HepG2 (cell line): ENCODE data around the gene ATP7B. TPM values are rescaled to one million over a fixed set of nuclear protein-coding genes. Genes with fewer than 3 reads are reported as not detected.

ENCODE experiments used
- BHLHE40 ChIP-seq: IDR thresholded peaks from 2 replicates; pipeline ENCODE4 v1.6.1; 2011; ENCODE audit warnings: low read length, improper control_type of control experiment
- CHD4 ChIP-seq: fragments of 200-600 bp; sonication (generic); IDR thresholded peaks from 2 replicates; pipeline ENCODE4 v1.7.0; 2017; ENCODE audit warnings: mild to moderate bottlenecking, low read length, borderline replicate concordance
- IRF2 ChIP-seq: IDR thresholded peaks from 2 replicates; pipeline ENCODE4 v1.6.1; 2018; ENCODE audit warnings: missing genetic modification reagents, missing compliant biosample characterization
- JDP2 ChIP-seq: sonication (generic); formaldehyde crosslinking; IDR thresholded peaks from 2 replicates; pipeline ENCODE4 v1.8.1; 2022; ENCODE audit warnings: missing genetic modification reagents, borderline replicate concordance
- KAT2B ChIP-seq: fragments of 150-350 bp; IDR thresholded peaks from 2 replicates; pipeline ENCODE4 v1.6.1; 2014; ENCODE audit warnings: low read depth, low read length, borderline replicate concordance
- MTF2 ChIP-seq: sonication (generic); formaldehyde crosslinking; IDR thresholded peaks from 2 replicates; pipeline ENCODE4 v1.5.0; 2020; ENCODE audit warnings: missing genetic modification reagents, borderline replicate concordance
- NONO ChIP-seq, 2 experiments: fragments of 450-650 bp in 1 of 2; sonication (generic) in 1 of 2; formaldehyde crosslinking in 1 of 2; IDR thresholded peaks in 1 of 2; conservative IDR thresholded peaks in 1 of 2; 2 replicates each; pipeline versions ENCODE4 v1.6.1 to v1.8.0; 2017 to 2022; ENCODE audit warnings: mild to moderate bottlenecking in 1 of 2, missing genetic modification reagents in 1 of 2, moderate library complexity in 1 of 2
- PHF8 ChIP-seq: sonication (generic); formaldehyde crosslinking; IDR thresholded peaks from 2 replicates; pipeline ENCODE4 v1.5.0; 2020; ENCODE audit warnings: missing genetic modification reagents
- SMAD3 ChIP-seq: sonication (generic); formaldehyde crosslinking; IDR thresholded peaks from 2 replicates; pipeline ENCODE4 v1.4.0; 2020; ENCODE audit warnings: missing genetic modification reagents
- SNAI1 ChIP-seq: sonication (generic); formaldehyde crosslinking; IDR thresholded peaks from 2 replicates; pipeline ENCODE4 v1.5.0; 2020; ENCODE audit warnings: mild to moderate bottlenecking, missing genetic modification reagents, borderline replicate concordance
- U2AF2 ChIP-seq: fragments of 200-400 bp; formaldehyde crosslinking; IDR thresholded peaks from 2 replicates; pipeline ENCODE4 v1.6.1; 2017; ENCODE audit warnings: low read depth, mild to moderate bottlenecking, low read length
- ZBTB20 ChIP-seq: sonication (generic); formaldehyde crosslinking; IDR thresholded peaks from 2 replicates; pipeline ENCODE4 v1.8.1; 2023; ENCODE audit warnings: missing genetic modification reagents, low read depth, mild to moderate bottlenecking, borderline replicate concordance
- ZBTB7A ChIP-seq: sonication (generic); formaldehyde crosslinking; IDR thresholded peaks from 2 replicates; pipeline ENCODE4 v1.8.0; 2022; ENCODE audit warnings: mild to moderate bottlenecking, missing genetic modification reagents
- ZFAT ChIP-seq: sonication (generic); formaldehyde crosslinking; conservative IDR thresholded peaks from 2 replicates; pipeline ENCODE4 v1.8.1; 2023; ENCODE audit warnings: missing genetic modification reagents, inconsistent platforms
- ZNF234 ChIP-seq: sonication (generic); formaldehyde crosslinking; conservative IDR thresholded peaks from 2 replicates; pipeline ENCODE4 v1.5.1; 2020; ENCODE audit warnings: mild to moderate bottlenecking, missing genetic modification reagents
- ZNF263 ChIP-seq: sonication (generic); formaldehyde crosslinking; IDR thresholded peaks from 2 replicates; pipeline ENCODE4 v1.4.0; 2020; ENCODE audit warnings: missing genetic modification reagents
- ZNF343 ChIP-seq: sonication (generic); formaldehyde crosslinking; IDR thresholded peaks from 2 replicates; pipeline ENCODE4 v1.4.0; 2020; ENCODE audit warnings: mild to moderate bottlenecking, missing genetic modification reagents
- ZNF441 ChIP-seq: sonication (generic); formaldehyde crosslinking; IDR thresholded peaks from 2 replicates; pipeline ENCODE4 v1.7.0; 2021; ENCODE audit warnings: missing genetic modification reagents, borderline replicate concordance
- ZNF589 ChIP-seq: sonication (generic); formaldehyde crosslinking; conservative IDR thresholded peaks from 2 replicates; pipeline ENCODE4 v1.8.0; 2022; ENCODE audit warnings: mild to moderate bottlenecking, moderate library complexity, missing genetic modification reagents
- ZNF607 ChIP-seq: sonication (generic); formaldehyde crosslinking; IDR thresholded peaks from 2 replicates; pipeline ENCODE4 v1.5.1; 2020; ENCODE audit warnings: missing genetic modification reagents, mild to moderate bottlenecking, borderline replicate concordance
- ZNF746 ChIP-seq: sonication (generic); formaldehyde crosslinking; IDR thresholded peaks from 2 replicates; pipeline ENCODE4 v1.8.0; 2022; ENCODE audit warnings: mild to moderate bottlenecking, missing genetic modification reagents
- ZNF878 ChIP-seq: sonication (generic); formaldehyde crosslinking; IDR thresholded peaks from 2 replicates; pipeline ENCODE4 v1.8.1; 2023; ENCODE audit warnings: mild to moderate bottlenecking, missing genetic modification reagents, moderate library complexity
- polyA plus RNA-seq, 8 experiments: library from polyadenylated mRNA; depleted of rRNA in 3 of 8; stranded (reverse) in 7 of 8; unstranded in 1 of 8; fragments of >200 nt; fragmentation: Illumina TruSeq in 4 of 8; extraction: Trizol in 4 of 8; gene quantifications; 2 replicates each; pipeline versions ENCODE4 v1.2.1 to v1.2.3, GENCODE V29; 2011 to 2016; ENCODE audit warnings: low read depth in 4 of 8, missing spikeins in 1 of 8, mixed read lengths in 1 of 8; ENCODE audit not compliant: insufficient read depth in 1 of 8
- total RNA-seq, 5 experiments: library from RNA; depleted of rRNA; stranded (reverse); fragments of >200 nt; fragmentation: Illumina TruSeq; extraction: Trizol; gene quantifications; 2 replicates each; pipeline ENCODE4 v1.2.3, GENCODE V29; 2016; ENCODE audit warnings: low read depth in 1 of 5
- TF ChIP-seq, protein P1 (sequence below): sonication (generic); formaldehyde crosslinking; IDR thresholded peaks from 2 replicates; pipeline ENCODE4 v1.5.0; 2020; ENCODE audit warnings: mild to moderate bottlenecking, low read depth, missing genetic modification reagents, borderline replicate concordance
- TF ChIP-seq, protein P2 (sequence below): sonication (generic); formaldehyde crosslinking; IDR thresholded peaks from 2 replicates; pipeline ENCODE4 v1.4.0; 2020; ENCODE audit warnings: low read depth, mild to moderate bottlenecking, missing genetic modification reagents
- TF ChIP-seq, protein P3 (sequence below): sonication (generic); formaldehyde crosslinking; IDR thresholded peaks from 2 replicates; pipeline ENCODE4 v1.4.0; 2020; ENCODE audit warnings: missing genetic modification reagents
- TF ChIP-seq, protein P4 (sequence below): sonication (generic); formaldehyde crosslinking; IDR thresholded peaks from 2 replicates; pipeline ENCODE4 v1.4.0; 2020; ENCODE audit warnings: mild to moderate bottlenecking, low read depth, missing genetic modification reagents

The ATP7B gene
- total and polyA plus RNA-seq, 2 of the 13 experiments (the other 11 are each of a cell fraction or from before 2014, with no cell fraction given) = 31.8 to 57.4 TPM

DNA sequence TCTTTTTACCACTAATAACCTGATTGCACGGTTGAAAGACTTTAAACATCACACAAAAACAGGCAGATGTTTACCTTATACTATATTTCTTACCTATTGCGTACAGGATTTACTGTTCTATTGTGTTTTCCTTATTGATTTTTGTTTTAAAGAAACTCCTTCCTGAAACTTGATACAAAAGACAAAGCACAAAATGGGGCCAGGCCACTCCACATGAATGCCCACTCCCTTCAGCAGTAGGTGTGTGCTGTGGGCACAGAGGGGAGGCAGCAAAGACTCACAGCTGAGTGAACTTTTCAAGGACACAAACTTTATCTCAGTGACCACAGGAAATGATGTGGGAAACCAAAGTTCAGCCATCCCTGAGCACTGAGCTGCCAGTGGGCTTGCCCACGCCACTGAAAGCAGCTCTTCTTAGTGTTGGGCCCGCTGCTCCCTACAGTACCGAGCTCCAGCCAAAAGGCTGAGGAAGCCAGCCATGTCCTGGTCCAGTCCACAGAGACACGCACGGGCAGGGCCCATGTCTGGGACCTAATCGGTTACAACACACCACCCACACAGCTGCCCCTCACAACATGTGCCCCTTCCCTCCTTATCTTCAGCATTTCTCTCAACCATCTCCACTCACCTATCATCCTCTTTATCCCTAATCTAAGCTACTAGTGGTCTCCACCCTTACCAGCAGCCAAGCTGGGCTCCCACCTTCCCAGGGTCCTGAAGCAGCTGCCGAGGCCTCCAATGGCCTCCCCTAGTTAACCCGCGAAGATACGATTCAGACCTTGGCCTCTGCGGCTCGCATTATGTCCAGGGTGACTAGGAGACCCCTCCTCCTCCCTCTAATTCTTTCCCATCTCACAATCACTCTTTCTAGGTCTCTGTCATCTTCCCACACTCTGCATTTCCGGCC lies 39.5 kb downstream of the ATP7B start (continued):
- no peak for TF ChIP-seq ZNF263 (CRISPR knock-in tag)
- no peak for TF ChIP-seq ZNF441 (CRISPR knock-in tag)
- TF ChIP-seq JDP2 (CRISPR knock-in tag) = no peak
- no peak for TF ChIP-seq U2AF2
- TF ChIP-seq ZNF878 (CRISPR knock-in tag) = no peak
- no peak for TF ChIP-seq ZNF234 (CRISPR knock-in tag)
- no peak for TF ChIP-seq ZNF589
- TF ChIP-seq IRF2 (CRISPR knock-in tag) = no peak
- no peak for TF ChIP-seq SNAI1 (CRISPR knock-in tag)
- no peak for TF ChIP-seq KAT2B
- no peak for TF ChIP-seq ZFAT
- no peak for TF ChIP-seq SMAD3 (CRISPR knock-in tag)
- no peak for TF ChIP-seq BHLHE40
- TF ChIP-seq, protein P1, sequence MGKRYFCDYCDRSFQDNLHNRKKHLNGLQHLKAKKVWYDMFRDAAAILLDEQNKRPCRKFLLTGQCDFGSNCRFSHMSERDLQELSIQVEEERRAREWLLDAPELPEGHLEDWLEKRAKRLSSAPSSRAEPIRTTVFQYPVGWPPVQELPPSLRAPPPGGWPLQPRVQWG (CRISPR knock-in tag) = no peak
- TF ChIP-seq, protein P2, sequence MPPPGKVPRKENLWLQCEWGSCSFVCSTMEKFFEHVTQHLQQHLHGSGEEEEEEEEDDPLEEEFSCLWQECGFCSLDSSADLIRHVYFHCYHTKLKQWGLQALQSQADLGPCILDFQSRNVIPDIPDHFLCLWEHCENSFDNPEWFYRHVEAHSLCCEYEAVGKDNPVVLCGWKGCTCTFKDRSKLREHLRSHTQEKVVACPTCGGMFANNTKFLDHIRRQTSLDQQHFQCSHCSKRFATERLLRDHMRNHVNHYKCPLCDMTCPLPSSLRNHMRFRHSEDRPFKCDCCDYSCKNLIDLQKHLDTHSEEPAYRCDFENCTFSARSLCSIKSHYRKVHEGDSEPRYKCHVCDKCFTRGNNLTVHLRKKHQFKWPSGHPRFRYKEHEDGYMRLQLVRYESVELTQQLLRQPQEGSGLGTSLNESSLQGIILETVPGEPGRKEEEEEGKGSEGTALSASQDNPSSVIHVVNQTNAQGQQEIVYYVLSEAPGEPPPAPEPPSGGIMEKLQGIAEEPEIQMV (CRISPR knock-in tag) = no peak
- TF ChIP-seq NONO (IDR thresholded peaks at IDR 0.05) = no peak
- TF ChIP-seq NONO (CRISPR knock-in tag; conservative IDR thresholded peaks at IDR 0.05) = no peak
- peak; percentile 72; the same call in 1 of the 2 replicates for TF ChIP-seq ZBTB20 (CRISPR knock-in tag)
- TF ChIP-seq, protein P3, sequence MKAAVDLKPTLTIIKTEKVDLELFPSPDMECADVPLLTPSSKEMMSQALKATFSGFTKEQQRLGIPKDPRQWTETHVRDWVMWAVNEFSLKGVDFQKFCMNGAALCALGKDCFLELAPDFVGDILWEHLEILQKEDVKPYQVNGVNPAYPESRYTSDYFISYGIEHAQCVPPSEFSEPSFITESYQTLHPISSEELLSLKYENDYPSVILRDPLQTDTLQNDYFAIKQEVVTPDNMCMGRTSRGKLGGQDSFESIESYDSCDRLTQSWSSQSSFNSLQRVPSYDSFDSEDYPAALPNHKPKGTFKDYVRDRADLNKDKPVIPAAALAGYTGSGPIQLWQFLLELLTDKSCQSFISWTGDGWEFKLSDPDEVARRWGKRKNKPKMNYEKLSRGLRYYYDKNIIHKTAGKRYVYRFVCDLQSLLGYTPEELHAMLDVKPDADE (CRISPR knock-in tag) = no peak
- no peak for TF ChIP-seq ZNF746 (CRISPR knock-in tag)
- TF ChIP-seq ZBTB7A (CRISPR knock-in tag) = no peak
- TF ChIP-seq CHD4 = no peak
- no peak for TF ChIP-seq ZNF343 (CRISPR knock-in tag)
- no peak for TF ChIP-seq MTF2 (CRISPR knock-in tag)
- TF ChIP-seq, protein P4, sequence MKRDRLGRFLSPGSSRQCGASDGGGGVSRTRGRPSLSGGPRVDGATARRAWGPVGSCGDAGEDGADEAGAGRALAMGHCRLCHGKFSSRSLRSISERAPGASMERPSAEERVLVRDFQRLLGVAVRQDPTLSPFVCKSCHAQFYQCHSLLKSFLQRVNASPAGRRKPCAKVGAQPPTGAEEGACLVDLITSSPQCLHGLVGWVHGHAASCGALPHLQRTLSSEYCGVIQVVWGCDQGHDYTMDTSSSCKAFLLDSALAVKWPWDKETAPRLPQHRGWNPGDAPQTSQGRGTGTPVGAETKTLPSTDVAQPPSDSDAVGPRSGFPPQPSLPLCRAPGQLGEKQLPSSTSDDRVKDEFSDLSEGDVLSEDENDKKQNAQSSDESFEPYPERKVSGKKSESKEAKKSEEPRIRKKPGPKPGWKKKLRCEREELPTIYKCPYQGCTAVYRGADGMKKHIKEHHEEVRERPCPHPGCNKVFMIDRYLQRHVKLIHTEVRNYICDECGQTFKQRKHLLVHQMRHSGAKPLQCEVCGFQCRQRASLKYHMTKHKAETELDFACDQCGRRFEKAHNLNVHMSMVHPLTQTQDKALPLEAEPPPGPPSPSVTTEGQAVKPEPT (CRISPR knock-in tag) = no peak
- TF ChIP-seq PHF8 (CRISPR knock-in tag) = no peak
- TF ChIP-seq ZNF607 (CRISPR knock-in tag) = no peak
